Keratinocyte (primary cell): ENCODE results near the gene FTO.

Source experiments
- EZH2 ChIP-seq: IDR thresholded peaks from one replicate; pipeline ENCODE4 v1.6.1; 2012; ENCODE audit warnings: inconsistent platforms, mild to moderate bottlenecking, low read length, moderate library complexity
- TF ChIP-seq, protein P1 (sequence below), 3 experiments: IDR thresholded peaks in 1 of 3; conservative IDR thresholded peaks in 1 of 3; optimal IDR thresholded peaks in 1 of 3; 2 replicates in 2 of 3; 3 replicates in 1 of 3; pipeline versions ENCODE3 to v1.5.1; 2011; ENCODE audit warnings: low read length in 3 of 3, mild to moderate bottlenecking in 3 of 3, moderate library complexity in 2 of 3, control low read depth in 1 of 3, inconsistent platforms in 1 of 3; ENCODE audit not compliant: insufficient read depth in 2 of 3; ENCODE audit errors: extremely low read depth in 1 of 3

DNA sequence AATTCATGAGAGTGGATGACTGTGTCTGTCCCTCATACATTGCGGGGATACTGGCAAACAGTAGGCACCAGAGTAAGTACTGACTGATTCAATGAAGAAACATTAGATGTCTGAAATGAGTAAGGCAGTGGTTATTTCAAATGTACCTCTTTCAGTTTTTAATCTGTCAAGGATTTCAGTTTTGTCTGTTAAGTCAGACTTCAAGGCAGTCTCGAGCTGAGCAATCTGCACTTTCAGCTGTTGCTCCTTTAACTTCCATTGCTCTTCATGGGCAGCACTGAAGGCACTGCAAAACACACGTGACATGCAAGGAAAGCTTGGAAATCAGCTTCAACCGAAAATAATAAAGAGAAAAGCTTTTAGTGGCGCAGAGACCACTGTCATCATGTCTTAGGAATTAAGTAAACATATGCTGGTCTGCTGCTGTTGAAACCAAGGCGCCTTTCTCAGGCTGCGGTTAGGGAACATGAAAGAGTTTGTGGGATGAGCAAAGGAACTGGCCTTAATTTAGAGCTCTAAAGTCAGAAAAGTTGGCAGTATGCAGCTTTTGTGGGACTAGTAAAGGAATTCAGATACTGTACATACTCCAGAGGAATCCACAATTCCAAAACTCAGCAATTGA is 39.1 kb upstream of the FTO start:
- TF ChIP-seq, protein P1, sequence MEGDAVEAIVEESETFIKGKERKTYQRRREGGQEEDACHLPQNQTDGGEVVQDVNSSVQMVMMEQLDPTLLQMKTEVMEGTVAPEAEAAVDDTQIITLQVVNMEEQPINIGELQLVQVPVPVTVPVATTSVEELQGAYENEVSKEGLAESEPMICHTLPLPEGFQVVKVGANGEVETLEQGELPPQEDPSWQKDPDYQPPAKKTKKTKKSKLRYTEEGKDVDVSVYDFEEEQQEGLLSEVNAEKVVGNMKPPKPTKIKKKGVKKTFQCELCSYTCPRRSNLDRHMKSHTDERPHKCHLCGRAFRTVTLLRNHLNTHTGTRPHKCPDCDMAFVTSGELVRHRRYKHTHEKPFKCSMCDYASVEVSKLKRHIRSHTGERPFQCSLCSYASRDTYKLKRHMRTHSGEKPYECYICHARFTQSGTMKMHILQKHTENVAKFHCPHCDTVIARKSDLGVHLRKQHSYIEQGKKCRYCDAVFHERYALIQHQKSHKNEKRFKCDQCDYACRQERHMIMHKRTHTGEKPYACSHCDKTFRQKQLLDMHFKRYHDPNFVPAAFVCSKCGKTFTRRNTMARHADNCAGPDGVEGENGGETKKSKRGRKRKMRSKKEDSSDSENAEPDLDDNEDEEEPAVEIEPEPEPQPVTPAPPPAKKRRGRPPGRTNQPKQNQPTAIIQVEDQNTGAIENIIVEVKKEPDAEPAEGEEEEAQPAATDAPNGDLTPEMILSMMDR (optimal IDR thresholded peaks at IDR 0.05 in 1 of 3, IDR thresholded peaks at IDR 0.05 in 1 of 3, conservative IDR thresholded peaks at IDR 0.05 in 1 of 3; ENCODE audit: extremely low read depth in 1 of 3, insufficient read depth in 2 of 3, low read length in 3 of 3): no peak
- no peak for TF ChIP-seq EZH2
